ENCODE measurements around the gene CTDSP2. TPM values are rescaled to one million over a fixed set of nuclear protein-coding genes. Genes with fewer than 3 reads are reported as not detected.

The CTDSP2 gene
- total and polyA plus RNA-seq, 2 donors (not counting 3 experiments of a cell fraction or from before 2014, with no cell fraction given) = 142 to 146 TPM

DNA sequence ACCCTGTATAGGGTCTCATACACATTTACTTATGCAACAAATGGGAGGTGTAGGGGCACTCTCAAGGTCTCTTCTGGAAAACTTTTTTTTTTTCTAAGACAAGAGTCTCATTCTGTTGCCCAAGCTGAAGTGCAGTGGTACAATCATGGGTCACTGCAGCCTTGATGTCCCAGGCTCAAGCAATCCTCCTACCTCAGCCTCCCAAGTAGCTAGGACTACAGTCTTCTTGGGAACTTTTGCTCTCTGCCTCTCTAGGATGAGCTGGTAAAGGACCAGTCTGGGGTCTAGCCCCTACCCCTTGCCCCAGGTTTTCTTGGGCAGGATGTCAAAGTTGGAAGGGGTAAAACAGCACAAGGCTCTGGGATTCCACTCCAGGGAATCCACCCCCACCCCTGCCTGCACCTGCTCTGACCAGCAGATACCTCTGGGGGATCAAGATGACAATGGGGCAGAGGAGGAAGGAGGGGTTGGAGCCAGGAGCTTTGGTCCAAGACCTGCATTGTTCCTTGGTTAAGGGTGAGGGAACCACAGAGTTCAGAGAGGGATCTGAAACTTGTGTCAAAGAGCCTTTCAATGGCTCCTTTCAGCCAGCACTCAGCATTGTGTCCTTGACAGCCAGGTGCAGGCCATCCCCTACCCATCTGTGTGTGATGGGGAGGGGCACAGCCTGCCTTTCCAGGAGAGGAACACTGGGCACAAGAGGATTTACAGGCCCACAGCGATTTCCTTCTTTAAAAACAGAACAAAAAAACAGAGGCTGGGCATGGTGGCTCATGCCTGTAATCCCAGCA lies 12.2 kb downstream of the CTDSP2 start:
- dilution Hi-C loops (cut with MboI; ENCODE audit: extremely low pct_ligation_motif_present, low sequenced_read_pairs) (no loop called here), intact Hi-C loops (cut with micrococcal nuclease) (no loop called here)
- H2AFZ ChIP-seq (ENCODE audit: low read depth, low read length) = no peak overlapping the region
- TF ChIP-seq CTCF (IDR thresholded peaks at IDR 0.05; ENCODE audit: extremely low read depth in 1 of 2, insufficient read depth in 1 of 2, low read depth in 1 of 2, low read length in 2 of 2) = no peak
- H4K20me1 ChIP-seq (replicated peaks; ENCODE audit: control insufficient read depth, extremely low read depth, insufficient read depth, low read length) = peaks cover 10% of the 10 kb centered on the region
- no peak overlapping the region for H3K4me3 ChIP-seq (replicated peaks in 1 of 3; ENCODE audit: insufficient read depth in 1 of 3, low read depth in 1 of 3, low read length in 3 of 3)
- peaks cover 83% of the 10 kb centered on the region for H3K79me2 ChIP-seq (ENCODE audit: control insufficient read depth, insufficient read depth, low read length)
- H3K27ac ChIP-seq (ENCODE audit: insufficient read depth, low read depth, low read length) = no peak overlapping the region
- FAIRE-seq (no peak), DNase-seq (ENCODE audit: low read depth, low spot score) (no peak)
- no peaks in the 10 kb centered on the region for H3K9me1 ChIP-seq (replicated peaks; ENCODE audit: control insufficient read depth, extremely low read depth, insufficient read depth, low read length)
- H3K4me1 ChIP-seq (ENCODE audit: control insufficient read depth, extremely low read depth, insufficient read depth, low read length) = peaks cover 49% of the 10 kb centered on the region
- H3K9ac ChIP-seq (replicated peaks; ENCODE audit: extremely low read depth, insufficient read depth, low read length) = no peak overlapping the region
- peaks cover under 1 to 1% of the 10 kb centered on the region in 2 experiments for H3K36me3 ChIP-seq (ENCODE audit: control insufficient read depth in 2 of 2, extremely low read depth in 1 of 2, insufficient read depth in 2 of 2, low read length in 2 of 2)
- BruUV-seq (replicated peaks) = no TSS peak
- no peak overlapping the region for H3K4me2 ChIP-seq (ENCODE audit: insufficient read depth, low read length)
- no peaks in the 10 kb centered on the region for H3K9me3 ChIP-seq (replicated peaks; ENCODE audit: control insufficient read depth, insufficient read depth, low read length)
- H3K27me3 ChIP-seq (ENCODE audit: control insufficient read depth in 2 of 2, insufficient read depth in 2 of 2, low read length in 2 of 2) = no peaks in the 10 kb centered on the region
- ChIA-PET CTCF (interaction anchor here (0.7 to 10.9 kb wide), 5 partner anchors 9 to 71 kb away, joined by 3 to 139 read pairs (median 13); no protein-coding TSS in a partner anchor), POLR2A (no interaction called here)

DNA sequence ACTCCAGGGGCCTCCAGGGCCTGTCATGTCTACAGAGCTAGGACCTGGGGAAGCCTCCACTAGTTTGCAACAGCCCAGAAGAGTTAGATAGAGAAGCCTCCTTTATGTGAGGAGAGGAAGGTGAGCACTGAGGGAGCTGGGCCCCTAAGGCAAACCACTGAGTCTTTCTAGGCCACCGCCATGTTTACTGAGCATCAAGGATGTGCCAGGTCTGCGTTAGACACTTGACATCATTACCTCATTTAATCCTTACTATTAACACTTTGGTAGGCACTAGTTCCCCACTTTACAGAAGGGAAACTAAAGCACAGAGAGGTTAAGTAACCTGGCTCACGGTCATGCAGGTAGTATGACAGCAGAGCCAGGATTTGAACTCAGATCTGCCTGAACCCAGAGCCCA lies 12.9 kb downstream of the CTDSP2 start:
- no peaks in the 10 kb centered on the region for H3K9me1 ChIP-seq (replicated peaks; ENCODE audit: control insufficient read depth, extremely low read depth, insufficient read depth, low read length)
- no peaks in the 10 kb centered on the region for H3K27me3 ChIP-seq (ENCODE audit: control insufficient read depth in 2 of 2, insufficient read depth in 2 of 2, low read length in 2 of 2)
- no peak overlapping the region for H3K27ac ChIP-seq (ENCODE audit: insufficient read depth, low read depth, low read length)
- dilution Hi-C loops (cut with MboI; ENCODE audit: extremely low pct_ligation_motif_present, low sequenced_read_pairs) (no loop called here), intact Hi-C loops (cut with micrococcal nuclease) (no loop called here)
- no TSS peak for BruUV-seq (replicated peaks)
- FAIRE-seq = no peak
- peaks cover 43% of the 10 kb centered on the region for H3K4me1 ChIP-seq (ENCODE audit: control insufficient read depth, extremely low read depth, insufficient read depth, low read length)
- ChIA-PET CTCF (interaction anchor here (0.7 to 10.9 kb wide), 8 partner anchors 9 to 72 kb away, joined by 3 to 139 read pairs (median 13); no protein-coding TSS in a partner anchor), POLR2A (no interaction called here)
- DNase-seq (ENCODE audit: low read depth, low spot score) = no peak
- no peaks in the 10 kb centered on the region for H3K9me3 ChIP-seq (replicated peaks; ENCODE audit: control insufficient read depth, insufficient read depth, low read length)
- H3K4me3 ChIP-seq (replicated peaks in 1 of 3; ENCODE audit: insufficient read depth in 1 of 3, low read depth in 1 of 3, low read length in 3 of 3) = no peak overlapping the region
- no peak overlapping the region for H3K9ac ChIP-seq (replicated peaks; ENCODE audit: extremely low read depth, insufficient read depth, low read length)
- H4K20me1 ChIP-seq (replicated peaks; ENCODE audit: control insufficient read depth, extremely low read depth, insufficient read depth, low read length) = peaks cover 10% of the 10 kb centered on the region
- H3K36me3 ChIP-seq (ENCODE audit: control insufficient read depth in 2 of 2, extremely low read depth in 1 of 2, insufficient read depth in 2 of 2, low read length in 2 of 2) = peaks cover 5 to 6% of the 10 kb centered on the region in 2 experiments
- H2AFZ ChIP-seq (ENCODE audit: low read depth, low read length) = no peak overlapping the region
- H3K4me2 ChIP-seq (ENCODE audit: insufficient read depth, low read length) = no peak overlapping the region
- H3K79me2 ChIP-seq (ENCODE audit: control insufficient read depth, insufficient read depth, low read length) = peaks cover 83% of the 10 kb centered on the region
- TF ChIP-seq CTCF (IDR thresholded peaks at IDR 0.05; ENCODE audit: extremely low read depth in 1 of 2, insufficient read depth in 1 of 2, low read depth in 1 of 2, low read length in 2 of 2) (no peak), MAX (IDR thresholded peaks at IDR 0.05; ENCODE audit: insufficient read depth, insufficient read length) (no peak), FOS (IDR thresholded peaks at IDR 0.05; ENCODE audit: borderline replicate concordance, insufficient read depth, low read length) (no peak), GATA2 (IDR thresholded peaks at IDR 0.05; ENCODE audit: insufficient read depth, insufficient read length, low read depth, low read length) (no peak), JUN (IDR thresholded peaks at IDR 0.05; ENCODE audit: borderline replicate concordance, insufficient read depth, insufficient read length, low read depth) (no peak), POLR2A (IDR thresholded peaks at IDR 0.05; ENCODE audit: low read depth, low read length) (no peak), POLR2AphosphoS5 (IDR thresholded peaks at IDR 0.05; ENCODE audit: insufficient read depth, low read depth, low read length) (no peak), MYC (IDR thresholded peaks at IDR 0.05; ENCODE audit: low read depth, low read length) (no peak), EZH2 (IDR thresholded peaks at IDR 0.05; ENCODE audit: borderline replicate concordance, low read depth, low read length, severe bottlenecking) (no peak)
